Esophagus muscularis mucosa (tissue), 4 donors: Measurements from ENCODE around the gene NTRK2. TPM values are rescaled to one million over a fixed set of nuclear protein-coding genes. Genes with fewer than 3 reads are reported as not detected.

Source experiments
- DNase-seq: peaks from one replicate; pipeline ENCODE4 v3.0.0-alpha.2; 2017; ENCODE audit errors: extremely low spot score
- H3K27ac ChIP-seq, 4 donors: fragments of 200-600 bp; sonication (generic); replicated peaks in 1 of 4; 1 replicate in 3 of 4; 2 replicates in 1 of 4; pipeline ENCODE4 v1.5.1; 2016 to 2019; ENCODE audit warnings: mild to moderate bottlenecking in 1 of 4
- H3K27me3 ChIP-seq, 4 donors: fragments of 200-600 bp; sonication (generic); one replicate each; pipeline versions ENCODE4 v1.5.1 to v1.6.0; 2016 to 2019
- H3K36me3 ChIP-seq, 4 donors: fragments of 200-600 bp; sonication (generic); one replicate each; pipeline ENCODE4 v1.5.1; 2016 to 2019
- H3K4me1 ChIP-seq, 4 donors: fragments of 200-600 bp; sonication (generic); one replicate each; pipeline ENCODE4 v1.5.1; 2016 to 2019
- H3K4me3 ChIP-seq, 4 donors: fragments of 200-600 bp; sonication (generic); 1 replicate in 2 of 4; 2 replicates in 2 of 4; pipeline ENCODE4 v1.5.1; 2016 to 2019; ENCODE audit warnings: mild to moderate bottlenecking in 4 of 4, moderate library complexity in 1 of 4
- H3K9me3 ChIP-seq, 4 donors: fragments of 200-600 bp; sonication (generic); 1 replicate in 3 of 4; 2 replicates in 1 of 4; pipeline ENCODE4 v1.5.1; 2016 to 2019
- EP300 ChIP-seq: sonication (generic); formaldehyde crosslinking; IDR thresholded peaks from one replicate; pipeline ENCODE4 v1.6.1; 2017; ENCODE audit warnings: antibody characterized with exemption
- POLR2A ChIP-seq: fragments of 450-650 bp; IDR thresholded peaks from one replicate; pipeline ENCODE4 v1.6.1; 2017; ENCODE audit warnings: antibody characterized with exemption, moderate library complexity, mild to moderate bottlenecking, low read depth
- POLR2AphosphoS5 ChIP-seq, 2 donors: sonication (generic); formaldehyde crosslinking; IDR thresholded peaks; one replicate each; pipeline ENCODE4 v1.6.1; 2017; ENCODE audit warnings: antibody characterized with exemption in 2 of 2
- WGBS: methylation state at CpG from one replicate; pipeline ENCODE4 v1.1.5; 2018; 5-methylcytosine and 5-hydroxymethylcytosine counted together
- intact Hi-C: fragments of 100-400 bp; cut with DNase I; formaldehyde crosslinking; loops from one replicate; pipeline ENCODE4 v1.15.1; 2023
- total RNA-seq, 4 donors: library from RNA; depleted of rRNA; stranded (reverse); fragments of >200 nt; gene quantifications; one replicate each; pipeline versions ENCODE4 v1.1.0 to v1.2.1, GENCODE V29; 2016
- TF ChIP-seq, protein P1 (sequence below), 3 experiments: fragments of 200-600 bp in 2 of 3; fragments of 450-650 bp in 1 of 3; sonication (generic) in 2 of 3; IDR thresholded peaks; one replicate each; pipeline ENCODE4 v1.5.1; 2017 to 2019; ENCODE audit warnings: antibody characterized with exemption in 3 of 3, mild to moderate bottlenecking in 2 of 3, moderate library complexity in 1 of 3

The NTRK2 gene
- total RNA-seq, 4 donors from 2014 or later = 1.2 to 6.3 (median 5.5) TPM

DNA sequence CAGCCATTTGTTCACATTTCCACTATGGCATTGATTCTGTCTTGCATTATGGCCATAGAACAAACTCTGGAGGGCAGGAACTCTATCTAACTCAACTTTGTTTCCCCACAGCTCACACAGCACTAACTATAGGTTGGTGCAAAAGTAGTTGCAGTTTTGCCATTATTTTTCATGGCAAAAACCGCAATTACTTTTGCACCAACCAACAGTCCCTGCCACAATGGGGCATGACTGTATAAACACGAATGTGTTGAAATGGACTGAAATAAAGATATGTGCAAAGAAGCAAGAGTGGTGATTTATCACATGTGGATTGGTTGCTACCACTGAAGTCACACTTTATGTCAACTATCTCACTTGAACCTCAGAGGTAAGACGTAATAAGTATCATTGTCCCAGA is 338.7 kb downstream of the NTRK2 start:
- no peaks in the 10 kb centered on the region for H3K27me3 ChIP-seq
- intact Hi-C loops = no loop called here
- 88% methylated on average over 3 of the region's 3 CpGs for WGBS
- no peaks in the 10 kb centered on the region for H3K36me3 ChIP-seq
- no peak overlapping the region for H3K27ac ChIP-seq
- no peak for TF ChIP-seq POLR2A
- TF ChIP-seq EP300 = no peak
- TF ChIP-seq, protein P1, sequence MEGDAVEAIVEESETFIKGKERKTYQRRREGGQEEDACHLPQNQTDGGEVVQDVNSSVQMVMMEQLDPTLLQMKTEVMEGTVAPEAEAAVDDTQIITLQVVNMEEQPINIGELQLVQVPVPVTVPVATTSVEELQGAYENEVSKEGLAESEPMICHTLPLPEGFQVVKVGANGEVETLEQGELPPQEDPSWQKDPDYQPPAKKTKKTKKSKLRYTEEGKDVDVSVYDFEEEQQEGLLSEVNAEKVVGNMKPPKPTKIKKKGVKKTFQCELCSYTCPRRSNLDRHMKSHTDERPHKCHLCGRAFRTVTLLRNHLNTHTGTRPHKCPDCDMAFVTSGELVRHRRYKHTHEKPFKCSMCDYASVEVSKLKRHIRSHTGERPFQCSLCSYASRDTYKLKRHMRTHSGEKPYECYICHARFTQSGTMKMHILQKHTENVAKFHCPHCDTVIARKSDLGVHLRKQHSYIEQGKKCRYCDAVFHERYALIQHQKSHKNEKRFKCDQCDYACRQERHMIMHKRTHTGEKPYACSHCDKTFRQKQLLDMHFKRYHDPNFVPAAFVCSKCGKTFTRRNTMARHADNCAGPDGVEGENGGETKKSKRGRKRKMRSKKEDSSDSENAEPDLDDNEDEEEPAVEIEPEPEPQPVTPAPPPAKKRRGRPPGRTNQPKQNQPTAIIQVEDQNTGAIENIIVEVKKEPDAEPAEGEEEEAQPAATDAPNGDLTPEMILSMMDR (IDR thresholded peaks at IDR 0.05) = no peak
- no peak for TF ChIP-seq POLR2AphosphoS5 (IDR thresholded peaks at IDR 0.05)
- no peak overlapping the region for H3K4me3 ChIP-seq
- H3K4me1 ChIP-seq = no peaks in the 10 kb centered on the region
- H3K9me3 ChIP-seq = no peaks in the 10 kb centered on the region
- no peak for DNase-seq

DNA sequence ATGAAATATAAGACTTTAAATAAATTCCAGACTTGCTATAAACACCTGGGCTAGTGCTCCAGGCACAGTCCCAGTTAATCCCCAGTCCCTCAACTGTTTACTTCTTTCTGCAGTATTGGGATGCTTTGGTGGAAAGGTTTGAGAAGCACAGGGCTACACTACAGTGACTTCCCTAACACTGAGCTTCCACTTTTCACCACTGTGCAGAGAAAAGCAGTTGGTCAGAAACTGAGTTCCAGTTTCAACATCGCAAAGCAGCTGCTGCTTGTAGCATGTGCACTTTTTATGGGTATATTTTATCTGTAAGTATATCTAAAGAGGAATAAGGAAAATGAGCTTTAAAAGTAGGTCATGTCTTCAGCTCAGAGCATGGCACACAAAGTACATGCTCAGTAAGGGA is 339.7 kb downstream of the NTRK2 start:
- Histone ChIP-seq H3K36me3 (no peaks in the 10 kb centered on the region), H3K27ac (no peak overlapping the region), H3K4me3 (no peak overlapping the region), H3K27me3 (peaks cover 0 to 7% (median 0%) of the 10 kb centered on the region in 4 donors), H3K9me3 (no peaks in the 10 kb centered on the region), H3K4me1 (no peaks in the 10 kb centered on the region)
- intact Hi-C loops = no loop called here
- 56% methylated on average over 1 of the region's 1 CpG for WGBS
- DNase-seq = peak; percentile 24
- TF ChIP-seq EP300 (no peak), POLR2AphosphoS5 (IDR thresholded peaks at IDR 0.05) (no peak), POLR2A (no peak)
- TF ChIP-seq, protein P1 (IDR thresholded peaks at IDR 0.05) = no peak

DNA sequence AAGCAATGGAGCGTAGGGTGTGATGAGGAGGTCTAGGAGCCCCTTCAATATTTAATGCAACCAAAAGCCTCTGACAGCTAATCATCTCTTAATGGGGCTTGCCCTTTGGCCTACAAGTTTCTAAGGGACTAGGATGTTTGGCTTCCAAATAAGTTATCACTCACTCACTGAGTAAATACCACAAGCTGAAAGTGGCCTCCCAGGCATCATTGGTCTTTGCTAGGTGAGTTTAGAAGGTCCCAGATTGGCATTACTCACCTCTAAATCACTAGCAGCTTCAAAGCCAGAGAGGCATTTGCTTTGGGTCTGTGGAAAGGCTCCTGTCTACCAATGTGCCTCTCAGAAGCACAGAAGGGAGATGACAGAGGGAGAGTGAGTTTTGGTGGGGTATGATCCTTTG is 344.2 kb downstream of the NTRK2 start:
- Histone ChIP-seq H3K4me1 (no peaks in the 10 kb centered on the region), H3K36me3 (no peaks in the 10 kb centered on the region), H3K4me3 (no peak overlapping the region), H3K9me3 (no peaks in the 10 kb centered on the region), H3K27me3 (peaks cover 0 to 17% (median 0%) of the 10 kb centered on the region in 4 donors), H3K27ac (no peak overlapping the region)
- TF ChIP-seq POLR2A = no peak
- DNase-seq = no peak
- intact Hi-C loops = no loop called here
- 90% methylated on average over 1 of the region's 1 CpG for WGBS

DNA sequence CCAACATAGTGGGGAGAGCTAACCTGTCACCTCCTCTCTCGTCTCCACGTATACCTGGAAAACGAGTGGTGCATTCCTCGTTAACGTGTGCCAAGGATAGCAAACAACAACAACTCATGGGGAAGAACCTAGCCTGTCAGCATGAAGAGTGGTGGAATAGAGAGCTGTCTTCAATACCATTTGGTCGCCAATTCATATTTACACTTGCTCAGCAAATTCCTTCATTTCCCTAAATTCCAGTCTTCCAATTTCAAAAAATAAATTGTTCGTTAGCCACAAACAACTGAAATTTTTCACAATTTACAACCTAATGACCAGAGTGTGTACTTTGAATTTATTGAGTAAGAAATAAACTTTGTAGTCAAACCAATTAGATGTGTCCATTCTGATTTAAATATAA is 344.8 kb downstream of the NTRK2 start:
- Histone ChIP-seq H3K27me3 (peaks cover 0 to 17% (median 0%) of the 10 kb centered on the region in 4 donors), H3K4me3 (no peak overlapping the region), H3K9me3 (no peaks in the 10 kb centered on the region), H3K36me3 (no peaks in the 10 kb centered on the region), H3K4me1 (no peaks in the 10 kb centered on the region), H3K27ac (no peak overlapping the region)
- intact Hi-C loops = no loop called here
- DNase-seq = no peak
- TF ChIP-seq, protein P1 (IDR thresholded peaks at IDR 0.05) = no peak
- TF ChIP-seq POLR2A = no peak
- no peak for TF ChIP-seq EP300
- 79% methylated on average over 7 of the region's 7 CpGs for whole genome bisulfite sequencing

DNA sequence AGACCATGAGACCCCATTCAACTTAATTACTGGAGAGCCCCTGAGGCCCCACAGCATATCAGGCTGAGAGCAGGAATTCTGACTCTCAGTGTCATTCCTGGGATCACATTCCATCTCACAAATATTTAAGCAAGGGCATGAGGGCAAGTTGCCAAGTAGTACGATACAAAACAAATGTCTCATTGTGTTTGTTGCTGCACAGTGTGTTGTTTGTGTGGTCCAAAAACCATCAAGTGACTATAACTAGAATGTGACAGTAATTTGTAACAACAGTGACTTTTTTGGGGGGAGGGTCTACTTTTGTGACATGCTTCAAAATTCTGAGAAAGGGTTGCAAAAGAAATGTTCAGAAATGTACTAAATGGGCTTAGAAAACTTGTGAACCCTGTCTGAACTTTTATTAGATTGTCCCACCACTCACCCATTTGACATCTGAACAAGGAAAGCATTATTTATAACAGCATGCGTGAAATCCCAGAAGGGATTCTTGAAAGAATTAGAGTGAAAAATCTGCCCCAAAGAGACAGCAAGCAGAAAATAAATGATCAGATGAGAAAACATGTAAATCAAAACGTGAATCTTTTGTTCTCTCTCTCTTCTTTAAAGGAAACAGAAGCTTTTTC is 347.0 kb downstream of the NTRK2 start:
- Histone ChIP-seq H3K27me3 (peaks cover 0 to 17% (median 0%) of the 10 kb centered on the region in 4 donors), H3K9me3 (no peaks in the 10 kb centered on the region), H3K27ac (no peak overlapping the region), H3K36me3 (no peaks in the 10 kb centered on the region), H3K4me1 (no peaks in the 10 kb centered on the region), H3K4me3 (no peak overlapping the region)
- 32% methylated on average over 3 of the region's 3 CpGs for WGBS
- intact Hi-C loops = no loop called here
- TF ChIP-seq POLR2AphosphoS5 (IDR thresholded peaks at IDR 0.05) = no peak
- TF ChIP-seq EP300 = no peak
- TF ChIP-seq, protein P1 (IDR thresholded peaks at IDR 0.05) = no peak
- no peak for DNase-seq
